ENCODE results near the gene MGAT4C.

DNA sequence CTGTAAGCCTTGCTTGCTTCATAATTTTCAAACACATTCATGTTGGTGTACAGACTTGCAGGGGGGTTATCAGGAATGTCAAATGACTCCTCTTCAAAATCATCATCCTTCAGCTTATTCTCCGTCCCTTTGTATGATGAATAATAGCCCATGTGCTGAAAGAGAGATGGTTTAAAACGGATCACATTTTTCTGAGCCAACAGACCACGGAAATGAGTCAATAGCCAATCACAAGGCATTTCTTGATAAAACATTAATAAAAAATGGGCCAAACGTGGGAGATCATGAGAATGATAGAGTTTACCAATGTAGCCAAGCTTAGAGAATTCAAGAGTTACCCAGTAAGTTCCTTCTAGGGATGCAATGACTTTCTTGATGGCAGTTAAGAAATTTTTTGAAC is 276.6 kb downstream of the MGAT4C start:
- TF ChIP-seq POLR2AphosphoS5 (IDR thresholded peaks at IDR 0.05; ENCODE audit: borderline replicate concordance, low read depth, low read length): no peak
- no peak for TF ChIP-seq EZH2 (IDR thresholded peaks at IDR 0.05)
